GM19351 (cell line): ENCODE data around the gene SEC31A.

ENCODE experiments used
- ATAC-seq: cut with Tn5 transposase; IDR thresholded peaks from one replicate; pipeline ENCODE4 v1.9.1; 2021; ENCODE audit warnings: mild to moderate bottlenecking, moderate library complexity; ENCODE audit not compliant: unreplicated experiment

SEC31A gene

GRCh38 chr4:82776925-82777542 is 113.9 kb downstream of the SEC31A start:
- ATAC-seq, result no peak

GRCh38 chr4:82775243-82775642 is 115.7 kb downstream of the SEC31A start:
- ATAC-seq, result no peak

GRCh38 chr4:82774711-82775171 is 116.2 kb downstream of the SEC31A start:
- no peak for ATAC-seq

GRCh38 chr4:82773057-82773456 is 117.9 kb downstream of the SEC31A start:
- no peak for ATAC-seq

- ATAC-seq, result no peak
Observed at GRCh38 chr4:82770607-82771006, 120.3 kb downstream of the SEC31A start.
